ENCODE measurements around the gene GALNT1. TPM values are rescaled to one million over a fixed set of nuclear protein-coding genes. Genes with fewer than 3 reads are reported as not detected.

The GALNT1 gene
- total RNA-seq, 2 donors from 2014 or later, result 31.1 to 32.0 TPM

DNA sequence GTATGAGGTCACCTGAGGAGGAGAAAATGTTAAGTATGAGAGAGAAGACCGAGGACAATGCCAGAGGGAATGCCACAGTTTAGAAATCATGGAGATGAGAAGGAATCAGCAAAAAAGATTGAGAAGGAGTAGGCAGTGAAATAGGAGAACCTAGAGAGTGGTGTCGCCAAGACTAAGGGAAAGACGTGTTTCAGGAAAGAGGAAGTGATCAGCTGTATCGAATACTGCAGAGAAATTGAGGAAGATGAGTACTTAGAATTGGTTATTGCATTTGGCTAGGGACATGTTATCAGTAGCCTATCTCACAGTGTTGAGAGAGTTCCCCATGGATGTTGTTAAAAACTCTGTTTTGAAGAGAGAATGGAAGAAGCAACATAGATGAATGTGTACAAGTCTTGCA is 112.3 kb downstream of the GALNT1 start:
- no peaks in the 10 kb centered on the region for H3K9me3 ChIP-seq
- DNase-seq (ENCODE audit: low spot score), result no peak
- TF ChIP-seq, protein P1, sequence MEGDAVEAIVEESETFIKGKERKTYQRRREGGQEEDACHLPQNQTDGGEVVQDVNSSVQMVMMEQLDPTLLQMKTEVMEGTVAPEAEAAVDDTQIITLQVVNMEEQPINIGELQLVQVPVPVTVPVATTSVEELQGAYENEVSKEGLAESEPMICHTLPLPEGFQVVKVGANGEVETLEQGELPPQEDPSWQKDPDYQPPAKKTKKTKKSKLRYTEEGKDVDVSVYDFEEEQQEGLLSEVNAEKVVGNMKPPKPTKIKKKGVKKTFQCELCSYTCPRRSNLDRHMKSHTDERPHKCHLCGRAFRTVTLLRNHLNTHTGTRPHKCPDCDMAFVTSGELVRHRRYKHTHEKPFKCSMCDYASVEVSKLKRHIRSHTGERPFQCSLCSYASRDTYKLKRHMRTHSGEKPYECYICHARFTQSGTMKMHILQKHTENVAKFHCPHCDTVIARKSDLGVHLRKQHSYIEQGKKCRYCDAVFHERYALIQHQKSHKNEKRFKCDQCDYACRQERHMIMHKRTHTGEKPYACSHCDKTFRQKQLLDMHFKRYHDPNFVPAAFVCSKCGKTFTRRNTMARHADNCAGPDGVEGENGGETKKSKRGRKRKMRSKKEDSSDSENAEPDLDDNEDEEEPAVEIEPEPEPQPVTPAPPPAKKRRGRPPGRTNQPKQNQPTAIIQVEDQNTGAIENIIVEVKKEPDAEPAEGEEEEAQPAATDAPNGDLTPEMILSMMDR (IDR thresholded peaks at IDR 0.05), result no peak
- peaks cover 2% of the 10 kb centered on the region for H3K36me3 ChIP-seq
- no peaks in the 10 kb centered on the region for H3K4me1 ChIP-seq (ENCODE audit: control insufficient read depth in 1 of 2, low read depth in 2 of 2)
- no peak overlapping the region for H3K27ac ChIP-seq
- no peaks in the 10 kb centered on the region for H3K27me3 ChIP-seq (replicated peaks; ENCODE audit: insufficient read depth)
- no peak overlapping the region for H3K4me3 ChIP-seq
- ATAC-seq (ENCODE audit: insufficient number of reproducible peaks, low FRiP score, low read depth), result no peak

DNA sequence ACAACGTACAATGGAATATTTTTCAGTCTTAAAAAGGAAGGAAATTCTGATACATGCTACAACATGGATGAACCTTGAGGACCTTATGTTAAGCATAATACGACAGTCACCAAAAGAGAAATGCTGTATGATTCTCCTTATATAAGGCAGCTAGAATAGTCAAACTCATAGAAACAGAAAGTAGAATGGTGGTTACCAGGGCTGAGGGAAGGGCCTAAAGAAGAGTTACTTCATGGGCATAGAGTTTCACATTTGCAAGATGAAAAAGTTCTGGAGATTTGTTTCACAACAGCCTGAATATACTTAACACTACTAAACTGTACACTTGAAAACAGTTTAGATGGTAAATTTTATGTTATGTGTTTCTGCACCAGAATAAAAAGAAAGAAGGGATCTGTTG is 113.3 kb downstream of the GALNT1 start:
- Histone ChIP-seq H3K4me1 (ENCODE audit: control insufficient read depth in 1 of 2, low read depth in 2 of 2) (no peaks in the 10 kb centered on the region), H3K9me3 (no peaks in the 10 kb centered on the region), H3K36me3 (peaks cover 2% of the 10 kb centered on the region), H3K4me3 (no peak overlapping the region), H3K27ac (no peak overlapping the region), H3K27me3 (replicated peaks; ENCODE audit: insufficient read depth) (no peaks in the 10 kb centered on the region)
- ATAC-seq (ENCODE audit: insufficient number of reproducible peaks, low FRiP score, low read depth), result no peak
- TF ChIP-seq, protein P1 (IDR thresholded peaks at IDR 0.05), result no peak
- DNase-seq (ENCODE audit: low spot score), result no peak

DNA sequence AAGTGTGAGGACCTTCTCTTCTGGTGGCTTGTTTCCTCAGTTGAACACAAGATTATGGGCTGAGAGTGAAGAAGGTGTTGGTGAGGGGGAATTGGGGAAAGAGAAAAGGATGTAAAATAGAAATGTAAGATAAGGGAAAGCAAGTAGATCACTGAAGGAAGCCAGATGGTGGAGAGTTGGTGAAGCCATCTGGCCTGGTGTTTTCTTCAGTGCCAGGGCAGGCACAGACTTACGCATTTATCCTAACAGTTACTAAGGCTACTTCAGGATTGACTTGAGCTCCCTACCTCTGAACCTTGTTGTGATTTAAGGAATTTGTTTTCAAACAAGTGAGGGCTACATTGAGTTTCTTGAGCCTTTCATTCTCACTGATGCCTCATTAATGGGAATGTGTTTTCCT is 113.8 kb downstream of the GALNT1 start:
- TF ChIP-seq, protein P1 (IDR thresholded peaks at IDR 0.05), result no peak
- no peak overlapping the region for H3K27ac ChIP-seq
- ATAC-seq (ENCODE audit: insufficient number of reproducible peaks, low FRiP score, low read depth) (no peak), DNase-seq (ENCODE audit: low spot score) (no peak)
- peaks cover 2% of the 10 kb centered on the region for H3K36me3 ChIP-seq
- H3K4me1 ChIP-seq (ENCODE audit: control insufficient read depth in 1 of 2, low read depth in 2 of 2), result no peaks in the 10 kb centered on the region
- H3K4me3 ChIP-seq, result no peak overlapping the region
- H3K27me3 ChIP-seq (replicated peaks; ENCODE audit: insufficient read depth), result no peaks in the 10 kb centered on the region
- H3K9me3 ChIP-seq, result no peaks in the 10 kb centered on the region

DNA sequence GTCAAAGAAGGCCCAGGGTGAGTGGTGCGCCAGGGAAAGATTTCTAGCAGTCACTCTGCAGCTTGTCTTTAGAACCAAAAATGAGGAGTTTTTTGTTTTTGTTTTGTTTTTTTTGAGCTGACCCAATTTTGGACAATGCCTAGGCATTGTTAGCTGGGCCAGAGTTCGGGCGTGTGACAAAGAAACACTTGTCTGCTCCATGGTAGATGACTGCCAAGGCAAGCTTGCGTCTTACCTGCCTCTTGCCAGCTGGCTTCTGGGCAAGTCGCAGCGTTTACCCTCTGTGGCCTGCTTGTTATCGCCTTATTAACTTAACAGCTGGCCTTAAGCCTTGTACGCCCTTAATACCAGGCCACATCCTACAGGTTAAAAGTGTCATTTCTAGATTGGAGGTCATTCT is 114.3 kb downstream of the GALNT1 start:
- no peak for ATAC-seq (ENCODE audit: insufficient number of reproducible peaks, low FRiP score, low read depth)
- H3K36me3 ChIP-seq, result peaks cover 2% of the 10 kb centered on the region

DNA sequence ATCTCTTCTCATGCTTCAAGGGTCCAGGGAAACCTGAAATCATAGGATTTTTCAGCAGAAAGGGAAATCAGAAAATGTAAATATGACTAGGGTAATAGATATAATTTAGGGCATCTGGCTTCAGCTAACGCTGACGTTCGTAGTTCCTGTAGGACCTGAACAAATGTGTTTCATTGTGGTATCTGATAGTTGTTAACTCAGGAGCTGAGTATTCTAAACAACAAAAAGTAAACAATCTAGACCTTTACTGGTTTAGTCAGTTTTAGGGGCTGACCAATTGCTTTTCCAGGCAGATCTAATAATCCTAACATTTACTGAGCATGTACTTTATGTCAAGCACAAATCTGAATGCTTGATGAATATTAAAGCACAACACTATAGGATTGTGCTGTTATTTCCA is 114.8 kb downstream of the GALNT1 start:
- peaks cover 2% of the 10 kb centered on the region for H3K36me3 ChIP-seq
- TF ChIP-seq, protein P1 (IDR thresholded peaks at IDR 0.05), result no peak
- ATAC-seq (ENCODE audit: insufficient number of reproducible peaks, low FRiP score, low read depth) (no peak), DNase-seq (ENCODE audit: low spot score) (no peak)
- no peaks in the 10 kb centered on the region for H3K4me1 ChIP-seq (ENCODE audit: control insufficient read depth in 1 of 2, low read depth in 2 of 2)
- no peak overlapping the region for H3K4me3 ChIP-seq
- H3K27ac ChIP-seq, result no peak overlapping the region
- H3K27me3 ChIP-seq (replicated peaks; ENCODE audit: insufficient read depth), result no peaks in the 10 kb centered on the region
- no peaks in the 10 kb centered on the region for H3K9me3 ChIP-seq

More for the DNA sequence above, 114.3 kb downstream of the GALNT1 start:
- Histone ChIP-seq H3K9me3 (no peaks in the 10 kb centered on the region), H3K4me3 (no peak overlapping the region), H3K27me3 (replicated peaks; ENCODE audit: insufficient read depth) (no peaks in the 10 kb centered on the region), H3K27ac (no peak overlapping the region), H3K4me1 (ENCODE audit: control insufficient read depth in 1 of 2, low read depth in 2 of 2) (no peaks in the 10 kb centered on the region)
- TF ChIP-seq, protein P1 (IDR thresholded peaks at IDR 0.05), result no peak
- no peak for DNase-seq (ENCODE audit: low spot score)

All from thoracic aorta (tissue), 2 donors.